Measurements from ENCODE around the gene C14orf180.

Gene C14orf180

GRCh38 chr14:104590240-104590965 lies 10.8 kb downstream of the C14orf180 start:
- no peak overlapping the region for H3K27ac ChIP-seq
- no peak for TF ChIP-seq CTCF (conservative IDR thresholded peaks at IDR 0.05)

- no peak for TF ChIP-seq CTCF (conservative IDR thresholded peaks at IDR 0.05)
- no peak overlapping the region for H3K27ac ChIP-seq
Measured at GRCh38 chr14:104591031-104591430, 11.5 kb downstream of the C14orf180 start.

GRCh38 chr14:104591506-104592291 lies 12.1 kb downstream of the C14orf180 start:
- no peak overlapping the region for H3K27ac ChIP-seq
- TF ChIP-seq CTCF (conservative IDR thresholded peaks at IDR 0.05) = no peak

GRCh38 chr14:104592292-104592672 lies 12.7 kb downstream of the C14orf180 start:
- no peak for TF ChIP-seq CTCF (conservative IDR thresholded peaks at IDR 0.05)
- H3K27ac ChIP-seq = no peak overlapping the region

GRCh38 chr14:104592785-104593184 lies 13.2 kb downstream of the C14orf180 start:
- TF ChIP-seq CTCF (conservative IDR thresholded peaks at IDR 0.05) = no peak
- H3K27ac ChIP-seq = no peak overlapping the region

- TF ChIP-seq CTCF (conservative IDR thresholded peaks at IDR 0.05) = no peak
- H3K27ac ChIP-seq = no peak overlapping the region
Measured at GRCh38 chr14:104593241-104593701, 13.7 kb downstream of the C14orf180 start.

GRCh38 chr14:104593710-104594136 lies 14.2 kb downstream of the C14orf180 start:
- no peak overlapping the region for H3K27ac ChIP-seq
- no peak for TF ChIP-seq CTCF (conservative IDR thresholded peaks at IDR 0.05)

Data from VCaP (cell line).